Measurements from ENCODE around the gene LEMD1.
"Not testable (repeated sequence)": the region's sequence is repeated elsewhere in the genome, so short reads cannot be mapped to it uniquely, and the experiment has no call there.

LEMD1 gene

GRCh38 chr1:205370780-205371179 lies 51.1 kb downstream of the LEMD1 start:
- H3K4me3 ChIP-seq (ENCODE audit: low read length): no peak overlapping the region
- no peak for TF ChIP-seq ZNF274 (IDR thresholded peaks at IDR 0.05; ENCODE audit: low read depth, low read length)

- no peak for TF ChIP-seq ZNF274 (IDR thresholded peaks at IDR 0.05; ENCODE audit: low read depth, low read length)
- no peak overlapping the region for H3K4me3 ChIP-seq (ENCODE audit: low read length)
These were observed 52.1 kb downstream of the LEMD1 start for GRCh38 chr1:205369701-205370123.

- TF ChIP-seq ZNF274 (IDR thresholded peaks at IDR 0.05; ENCODE audit: low read depth, low read length): no peak
These were observed 53.4 kb downstream of the LEMD1 start for GRCh38 chr1:205368478-205368877.

GRCh38 chr1:205365945-205366463 lies 55.9 kb downstream of the LEMD1 start:
- H3K4me3 ChIP-seq (ENCODE audit: low read length): no peak overlapping the region
- no peak for TF ChIP-seq ZNF274 (IDR thresholded peaks at IDR 0.05; ENCODE audit: low read depth, low read length)

More at GRCh38 chr1:205368478-205368877, 53.4 kb downstream of the LEMD1 start:
- no peak overlapping the region for H3K4me3 ChIP-seq (ENCODE audit: low read length)

- not testable (repeated sequence) for H3K4me3 ChIP-seq (ENCODE audit: low read length)
These were observed 56.8 kb downstream of the LEMD1 start for GRCh38 chr1:205365086-205365485.

- TF ChIP-seq ZNF274 (IDR thresholded peaks at IDR 0.05; ENCODE audit: low read depth, low read length): no peak
- no peak overlapping the region for H3K4me3 ChIP-seq (ENCODE audit: low read length)
These were observed 61.0 kb downstream of the LEMD1 start for GRCh38 chr1:205360891-205361290.

- no peak overlapping the region for H3K4me3 ChIP-seq (ENCODE audit: low read length)
- TF ChIP-seq ZNF274 (IDR thresholded peaks at IDR 0.05; ENCODE audit: low read depth, low read length): no peak
These were observed 61.9 kb downstream of the LEMD1 start for GRCh38 chr1:205359771-205360565.

GRCh38 chr1:205358579-205358978 lies 63.3 kb downstream of the LEMD1 start:
- no peak for TF ChIP-seq ZNF274 (IDR thresholded peaks at IDR 0.05; ENCODE audit: low read depth, low read length)
- no peak overlapping the region for H3K4me3 ChIP-seq (ENCODE audit: low read length)

- TF ChIP-seq ZNF274 (IDR thresholded peaks at IDR 0.05; ENCODE audit: low read depth, low read length): no peak
- H3K4me3 ChIP-seq (ENCODE audit: low read length): no peak overlapping the region
These were observed 64.3 kb downstream of the LEMD1 start for GRCh38 chr1:205357567-205357966.

GRCh38 chr1:205356440-205357139 lies 65.3 kb downstream of the LEMD1 start, which contains the start of gene KLHDC8A:
KLHDC8A (minus strand) TSS chr1:205356922; CDS start chr1:205343604, 13,318 bp downstream.
- TF ChIP-seq ZNF274 (IDR thresholded peaks at IDR 0.05; ENCODE audit: low read depth, low read length): no peak
- no peak within 1 kb of the TSS for H3K4me3 ChIP-seq (ENCODE audit: low read length)

GRCh38 chr1:205355075-205355453 lies 66.8 kb downstream of the LEMD1 start:
- no peak overlapping the region for H3K4me3 ChIP-seq (ENCODE audit: low read length)
- TF ChIP-seq ZNF274 (IDR thresholded peaks at IDR 0.05; ENCODE audit: low read depth, low read length): no peak

- H3K4me3 ChIP-seq (ENCODE audit: low read length): no peak overlapping the region
- no peak for TF ChIP-seq ZNF274 (IDR thresholded peaks at IDR 0.05; ENCODE audit: low read depth, low read length)
These were observed 67.4 kb downstream of the LEMD1 start for GRCh38 chr1:205354259-205355074.

- no peak for TF ChIP-seq ZNF274 (IDR thresholded peaks at IDR 0.05; ENCODE audit: low read depth, low read length)
- no peak overlapping the region for H3K4me3 ChIP-seq (ENCODE audit: low read length)
These were observed 68.2 kb downstream of the LEMD1 start for GRCh38 chr1:205353612-205354011.

- no peak overlapping the region for H3K4me3 ChIP-seq (ENCODE audit: low read length)
- TF ChIP-seq ZNF274 (IDR thresholded peaks at IDR 0.05; ENCODE audit: low read depth, low read length): no peak
These were observed 68.7 kb downstream of the LEMD1 start for GRCh38 chr1:205353191-205353590.

Measured in GM08714 (cell line).